T-helper 1 cell treated with Interleukin-12 subunit alpha and Interleukin-12 subunit beta and Interleukin-4 antibody, amounts not matched to agents 30 μg/mL and 1 μg/mL, for 36 hours (primary cell): ENCODE data around the gene USP37.
A peak's percentile ranks its signal among the peaks of the same experiment; 100 is the strongest.

ENCODE experiments used
- H3K27ac Mint-ChIP-seq: one replicate; pipeline ENCODE4 v1.8.0; 2021; ENCODE audit warnings: mild to moderate bottlenecking, mixed read lengths
- H3K27me3 Mint-ChIP-seq: one replicate; pipeline ENCODE4 v1.8.0; 2021; ENCODE audit warnings: low read depth, mixed read lengths
- H3K36me3 Mint-ChIP-seq: one replicate; pipeline ENCODE4 v1.8.0; 2021; ENCODE audit warnings: low read depth, mixed read lengths
- H3K4me1 Mint-ChIP-seq: one replicate; pipeline ENCODE4 v1.8.0; 2021; ENCODE audit warnings: low read depth, mixed read lengths
- H3K4me3 Mint-ChIP-seq: one replicate; pipeline ENCODE4 v1.8.0; 2021; ENCODE audit warnings: mild to moderate bottlenecking, moderate library complexity, mixed read lengths
- H3K9me3 Mint-ChIP-seq: one replicate; pipeline ENCODE4 v1.8.0; 2021; ENCODE audit warnings: mixed read lengths

The USP37 gene

GRCh38 chr2:218418717-218419458 is 149.3 kb downstream of the USP37 start, which contains the start of gene VIL1:
VIL1 (plus strand) TSS chr2:218419123; CDS start chr2:218423779, 4,656 bp downstream.
- Mint-ChIP-seq H3K9me3 (no peaks in the 10 kb centered on the region), H3K27me3 (no peaks in the 10 kb centered on the region), H3K27ac (no peak within 1 kb of the TSS), H3K4me3 (no peak within 1 kb of the TSS), H3K4me1 (peaks cover 2% of the 10 kb centered on the region), H3K36me3 (no peaks in the 10 kb centered on the region)

GRCh38 chr2:218418321-218418716 is 149.8 kb downstream of the USP37 start:
- Mint-ChIP-seq H3K27me3 (no peaks in the 10 kb centered on the region), H3K4me1 (peaks cover 2% of the 10 kb centered on the region), H3K4me3 (no peak overlapping the region), H3K9me3 (no peaks in the 10 kb centered on the region), H3K27ac (no peak overlapping the region), H3K36me3 (no peaks in the 10 kb centered on the region)

GRCh38 chr2:218407717-218408116 is 160.4 kb downstream of the USP37 start:
- peak overlapping the region; percentile 34 for H3K27ac Mint-ChIP-seq

GRCh38 chr2:218406949-218407618 is 161.1 kb downstream of the USP37 start:
- Mint-ChIP-seq H3K4me1 (peaks cover 30% of the 10 kb centered on the region), H3K9me3 (no peaks in the 10 kb centered on the region), H3K36me3 (peaks cover 23% of the 10 kb centered on the region)

More at GRCh38 chr2:218407717-218408116, 160.4 kb downstream of the USP37 start:
- no peaks in the 10 kb centered on the region for H3K27me3 Mint-ChIP-seq
- peaks cover 23% of the 10 kb centered on the region for H3K36me3 Mint-ChIP-seq
- no peak overlapping the region for H3K4me3 Mint-ChIP-seq
- peaks cover 32% of the 10 kb centered on the region for H3K4me1 Mint-ChIP-seq
- H3K9me3 Mint-ChIP-seq, result no peaks in the 10 kb centered on the region

GRCh38 chr2:218406209-218406948 is 161.8 kb downstream of the USP37 start:
- Mint-ChIP-seq H3K4me3 (peak overlapping the region; percentile 73), H3K27ac (peak overlapping the region; percentile 89), H3K4me1 (peaks cover 30% of the 10 kb centered on the region), H3K9me3 (no peaks in the 10 kb centered on the region), H3K27me3 (no peaks in the 10 kb centered on the region), H3K36me3 (peaks cover 25% of the 10 kb centered on the region)

More at GRCh38 chr2:218406949-218407618, 161.1 kb downstream of the USP37 start:
- no peaks in the 10 kb centered on the region for H3K27me3 Mint-ChIP-seq
- peak overlapping the region; percentile 74 for H3K27ac Mint-ChIP-seq
- peak overlapping the region; percentile 72 for H3K4me3 Mint-ChIP-seq

GRCh38 chr2:218405746-218406208 is 162.4 kb downstream of the USP37 start:
- Mint-ChIP-seq H3K9me3 (no peaks in the 10 kb centered on the region), H3K27me3 (no peaks in the 10 kb centered on the region), H3K27ac (peak overlapping the region; percentile 89), H3K36me3 (peaks cover 27% of the 10 kb centered on the region), H3K4me1 (peaks cover 30% of the 10 kb centered on the region), H3K4me3 (peak overlapping the region; percentile 73)

- Mint-ChIP-seq H3K4me3 (peak overlapping the region; percentile 73), H3K9me3 (no peaks in the 10 kb centered on the region), H3K27me3 (no peaks in the 10 kb centered on the region), H3K27ac (peak overlapping the region; percentile 89), H3K36me3 (peaks cover 27% of the 10 kb centered on the region), H3K4me1 (peaks cover 30% of the 10 kb centered on the region)
Observed at GRCh38 chr2:218405086-218405745, 162.9 kb downstream of the USP37 start.

- H3K4me1 Mint-ChIP-seq, result peaks cover 30% of the 10 kb centered on the region
- H3K9me3 Mint-ChIP-seq, result no peaks in the 10 kb centered on the region
- H3K4me3 Mint-ChIP-seq, result peak overlapping the region; percentile 28
- H3K27ac Mint-ChIP-seq, result no peak overlapping the region
- H3K36me3 Mint-ChIP-seq, result peaks cover 28% of the 10 kb centered on the region
- H3K27me3 Mint-ChIP-seq, result no peaks in the 10 kb centered on the region
Observed at GRCh38 chr2:218404351-218405085, 163.6 kb downstream of the USP37 start.

- Mint-ChIP-seq H3K36me3 (peaks cover 28% of the 10 kb centered on the region), H3K4me3 (no peak overlapping the region), H3K9me3 (no peaks in the 10 kb centered on the region), H3K4me1 (peaks cover 30% of the 10 kb centered on the region), H3K27ac (peak overlapping the region; percentile 26), H3K27me3 (no peaks in the 10 kb centered on the region)
Observed at GRCh38 chr2:218403810-218404209, 164.3 kb downstream of the USP37 start.

GRCh38 chr2:218402911-218403411 is 165.2 kb downstream of the USP37 start:
- no peaks in the 10 kb centered on the region for H3K9me3 Mint-ChIP-seq
- no peaks in the 10 kb centered on the region for H3K27me3 Mint-ChIP-seq
- peak overlapping the region; percentile 21 for H3K4me3 Mint-ChIP-seq
- no peak overlapping the region for H3K27ac Mint-ChIP-seq
- peaks cover 26% of the 10 kb centered on the region for H3K36me3 Mint-ChIP-seq
- H3K4me1 Mint-ChIP-seq, result peaks cover 28% of the 10 kb centered on the region

- Mint-ChIP-seq H3K36me3 (peaks cover 26% of the 10 kb centered on the region), H3K27me3 (no peaks in the 10 kb centered on the region), H3K9me3 (no peaks in the 10 kb centered on the region), H3K4me1 (peaks cover 31% of the 10 kb centered on the region), H3K4me3 (no peak overlapping the region), H3K27ac (no peak overlapping the region)
Observed at GRCh38 chr2:218402491-218402901, 165.7 kb downstream of the USP37 start.

- Mint-ChIP-seq H3K4me1 (peaks cover 30% of the 10 kb centered on the region), H3K4me3 (no peak overlapping the region), H3K9me3 (no peaks in the 10 kb centered on the region), H3K27ac (no peak overlapping the region), H3K36me3 (peaks cover 22% of the 10 kb centered on the region), H3K27me3 (no peaks in the 10 kb centered on the region)
Observed at GRCh38 chr2:218401890-218402289, 166.3 kb downstream of the USP37 start.
